PC-9 (cell line): ENCODE results near the gene ZNF346.

ENCODE experiments used
- CTCF ChIP-seq: fragments of 200-600 bp; sonication (generic); conservative IDR thresholded peaks from 2 replicates; pipeline ENCODE4 v1.6.1; 2017; ENCODE audit warnings: mixed run types, antibody characterized with exemption, mild to moderate bottlenecking, moderate library complexity
- EZH2 ChIP-seq: fragments of 200-600 bp; sonication (generic); IDR thresholded peaks from 2 replicates; pipeline ENCODE4 v1.8.0; 2017; ENCODE audit warnings: antibody characterized with exemption, low read depth

DNA sequence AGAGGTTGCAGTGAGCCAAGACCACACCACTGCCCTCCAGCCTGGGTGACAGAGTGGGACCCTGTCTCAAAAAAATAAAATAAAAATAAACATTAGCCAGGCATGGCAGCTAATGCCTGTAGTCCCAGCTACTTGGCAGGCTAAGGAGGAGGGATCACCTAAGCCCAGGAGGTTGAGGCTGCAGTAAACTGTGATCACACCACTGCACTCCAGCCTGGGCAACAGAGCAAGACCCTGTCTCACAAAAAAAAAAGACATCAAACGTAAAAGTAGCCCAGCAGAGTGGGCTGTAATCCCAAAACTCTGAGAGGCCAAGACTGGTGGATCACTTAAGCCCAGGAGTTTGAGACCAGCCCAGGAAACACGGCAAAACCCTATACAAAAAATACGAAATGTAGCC, 34.9 kb upstream of the ZNF346 start:
- TF ChIP-seq CTCF = no peak
- TF ChIP-seq EZH2 = no peak
